Stimulated activated CD4-positive, alpha-beta T cell treated with anti-CD3 and anti-CD28 coated beads, Interleukin-12 subunit alpha, Interleukin-12 subunit beta, amount 100 ng/mL, for 4 hours (primary cell): ENCODE measurements around the gene CLDN14.

Source experiments
- DNase-seq: peaks from one replicate; pipeline ENCODE4 v3.0.0-alpha.2; 2020

CLDN14 gene

GRCh38 chr21:36429947-36430546 is 49.9 kb downstream of the CLDN14 start:
- peak; percentile 43 for DNase-seq

- no peak for DNase-seq
Observed at GRCh38 chr21:36428761-36429432, 51.0 kb downstream of the CLDN14 start.

- no peak for DNase-seq
Observed at GRCh38 chr21:36427502-36427901, 52.4 kb downstream of the CLDN14 start.

GRCh38 chr21:36425286-36425685 is 54.6 kb downstream of the CLDN14 start:
- no peak for DNase-seq

GRCh38 chr21:36424592-36424991 is 55.3 kb downstream of the CLDN14 start:
- DNase-seq = no peak

GRCh38 chr21:36423771-36424433 is 56.0 kb downstream of the CLDN14 start:
- no peak for DNase-seq

- peak; percentile 8 for DNase-seq
Observed at GRCh38 chr21:36422279-36423098, 57.4 kb downstream of the CLDN14 start.

- no peak for DNase-seq
Observed at GRCh38 chr21:36420571-36421339, 59.2 kb downstream of the CLDN14 start.

- DNase-seq = peak; percentile 19
Observed at GRCh38 chr21:36419996-36420395, 59.9 kb downstream of the CLDN14 start.

- no peak for DNase-seq
Observed at GRCh38 chr21:36419241-36419640, 60.7 kb downstream of the CLDN14 start.

- no peak for DNase-seq
Observed at GRCh38 chr21:36415375-36415774, 64.5 kb downstream of the CLDN14 start.

GRCh38 chr21:36412916-36413315 is 67.0 kb downstream of the CLDN14 start:
- no peak for DNase-seq

- DNase-seq = no peak
Observed at GRCh38 chr21:36411301-36411700, 68.6 kb downstream of the CLDN14 start.
